HG03378 (cell line): ENCODE results near the gene GTF3C1.

Experiments used
- ATAC-seq: cut with Tn5 transposase; IDR thresholded peaks from one replicate; pipeline ENCODE4 v1.9.1; 2021; ENCODE audit warnings: mild to moderate bottlenecking, moderate library complexity; ENCODE audit not compliant: unreplicated experiment

Gene GTF3C1

GRCh38 chr16:27489421-27489820 lies 60.3 kb downstream of the GTF3C1 start:
- ATAC-seq: no peak

- ATAC-seq: no peak
Measured at GRCh38 chr16:27486760-27487159, 63.0 kb downstream of the GTF3C1 start.

GRCh38 chr16:27486344-27486743 lies 63.4 kb downstream of the GTF3C1 start:
- ATAC-seq: no peak

- no peak for ATAC-seq
Measured at GRCh38 chr16:27485811-27486210, 63.9 kb downstream of the GTF3C1 start.

- no peak for ATAC-seq
Measured at GRCh38 chr16:27485126-27485525, 64.6 kb downstream of the GTF3C1 start.

GRCh38 chr16:27483624-27484023 lies 66.1 kb downstream of the GTF3C1 start:
- no peak for ATAC-seq

- no peak for ATAC-seq
Measured at GRCh38 chr16:27483088-27483437, 66.7 kb downstream of the GTF3C1 start.

- ATAC-seq: no peak
Measured at GRCh38 chr16:27482397-27483087, 67.2 kb downstream of the GTF3C1 start.

GRCh38 chr16:27481282-27481934 lies 68.3 kb downstream of the GTF3C1 start:
- no peak for ATAC-seq

GRCh38 chr16:27480761-27481160 lies 69.0 kb downstream of the GTF3C1 start:
- no peak for ATAC-seq

- ATAC-seq: no peak
Measured at GRCh38 chr16:27476240-27476639, 73.5 kb downstream of the GTF3C1 start.

- no peak for ATAC-seq
Measured at GRCh38 chr16:27475561-27475960, 74.2 kb downstream of the GTF3C1 start.

- ATAC-seq: no peak
Measured at GRCh38 chr16:27474921-27475320, 74.8 kb downstream of the GTF3C1 start.

GRCh38 chr16:27474041-27474440 lies 75.7 kb downstream of the GTF3C1 start:
- ATAC-seq: no peak

- no peak for ATAC-seq
Measured at GRCh38 chr16:27473101-27473900, 76.4 kb downstream of the GTF3C1 start.

GRCh38 chr16:27472091-27473020 lies 77.4 kb downstream of the GTF3C1 start:
- no peak for ATAC-seq

GRCh38 chr16:27471661-27472060 lies 78.1 kb downstream of the GTF3C1 start:
- ATAC-seq: no peak

GRCh38 chr16:27470567-27471431 lies 78.9 kb downstream of the GTF3C1 start:
- ATAC-seq: no peak

- no peak for ATAC-seq
Measured at GRCh38 chr16:27468941-27469531, 80.7 kb downstream of the GTF3C1 start.

GRCh38 chr16:27465483-27465879 lies 84.2 kb downstream of the GTF3C1 start:
- no peak for ATAC-seq
